GM12878 (cell line): ENCODE results near the gene ARHGEF17. TPM values are rescaled to one million over a fixed set of nuclear protein-coding genes. Genes with fewer than 3 reads are reported as not detected.
A peak's percentile ranks its signal among the peaks of the same experiment; 100 is the strongest.

Source experiments
- ATAC-seq: fragments of 200-7000 bp; cut with Tn5 transposase; 3 replicates; pipeline ENCODE4 v1.9.1; 2020; ENCODE audit warnings: mild to moderate bottlenecking, moderate library complexity
- BruUV-seq: library from RNA; stranded (reverse); fragments of 400-500 nt; replicated peaks from 2 replicates; lab custom pipeline; 2021; lab: Mats Ljungman, UMichigan
- CTCF ChIA-PET: fragments of 300-600 bp; sonication (Branson Sonifier 250); formaldehyde crosslinking; extraction: SDS; loops from one replicate; lab custom pipeline; 2021; ENCODE audit warnings: inconsistent platforms; lab: Yijun Ruan, JAX
- POLR2A ChIA-PET: fragments of 350-600 bp; formaldehyde crosslinking; extraction: SDS; loops from one replicate; lab custom pipeline; 2021; ENCODE audit warnings: inconsistent platforms; lab: Charles Lee
- RAD21 ChIA-PET: fragments of 300-600 bp; sonication (Branson Sonifier 250); formaldehyde crosslinking; loops from one replicate; lab custom pipeline; 2023; ENCODE audit warnings: antibody characterized with exemption; ENCODE audit not compliant: unreplicated experiment; lab: Charles Lee
- SMC1A ChIA-PET: fragments of 300-600 bp; sonication (Branson Sonifier 250); formaldehyde crosslinking; loops from one replicate; lab custom pipeline; 2023; ENCODE audit not compliant: unreplicated experiment, uncharacterized antibody; lab: Charles Lee
- DNase-seq: peaks from one replicate; pipeline ENCODE4 v3.0.0-alpha.2; 2011; ENCODE audit warnings: low read depth, low spot score
- FAIRE-seq: peaks from 3 replicates; lab custom pipeline; 2011; peaks lifted over from hg19 to GRCh38; lab: Jason Lieb, UNC
- H2AFZ ChIP-seq: 2 replicates; pipeline ENCODE4 v1.6.0; 2011; ENCODE audit warnings: low read depth, low read length, control low read depth; ENCODE audit not compliant: control insufficient read depth
- H3K27ac ChIP-seq: 2 replicates; pipeline ENCODE4 v1.5.1; 2011; ENCODE audit warnings: control low read depth; ENCODE audit not compliant: control insufficient read depth, insufficient read depth
- H3K27me3 ChIP-seq, 2 experiments: replicated peaks in 1 of 2; 2 replicates each; pipeline versions ENCODE4 v1.6.0 to v1.6.1; 2011; ENCODE audit warnings: low read length in 1 of 2; ENCODE audit not compliant: control insufficient read depth in 2 of 2, insufficient read depth in 2 of 2
- H3K36me3 ChIP-seq, 2 experiments: 2 replicates each; pipeline ENCODE4 v1.5.1; 2011; ENCODE audit warnings: low read length in 1 of 2; ENCODE audit not compliant: control insufficient read depth in 2 of 2, insufficient read depth in 2 of 2
- H3K4me1 ChIP-seq: 2 replicates; pipeline ENCODE4 v1.6.1; 2011; ENCODE audit warnings: mild to moderate bottlenecking, low read length, moderate library complexity, mixed read lengths; ENCODE audit not compliant: control insufficient read depth, insufficient read depth
- H3K4me2 ChIP-seq: 2 replicates; pipeline ENCODE4 v1.6.0; 2011; ENCODE audit warnings: control low read depth; ENCODE audit not compliant: control insufficient read depth, insufficient read depth
- H3K4me3 ChIP-seq: fragments of 200-600 bp; sonication (generic); 2 replicates; pipeline ENCODE4 v1.5.1; 2016
- H3K79me2 ChIP-seq: 2 replicates; pipeline ENCODE4 v1.6.0; 2011; ENCODE audit warnings: low read length; ENCODE audit not compliant: control insufficient read depth, insufficient read depth
- H3K9ac ChIP-seq: 2 replicates; pipeline ENCODE4 v1.8.0; 2011; ENCODE audit warnings: low read length, control low read depth, mixed read lengths; ENCODE audit not compliant: control insufficient read depth, insufficient read depth
- H3K9me3 ChIP-seq: replicated peaks from 3 replicates; pipeline ENCODE4 v1.5.1; 2011; ENCODE audit warnings: mild to moderate bottlenecking, low read length; ENCODE audit not compliant: control insufficient read depth, insufficient read depth
- H4K20me1 ChIP-seq: 2 replicates; pipeline ENCODE4 v1.6.0; 2011; ENCODE audit not compliant: control insufficient read depth, insufficient read depth
- CEBPB ChIP-seq, 2 experiments: fragments of 150-350 bp in 1 of 2; IDR thresholded peaks; 2 replicates each; pipeline ENCODE4 v1.6.1; 2012 to 2014; ENCODE audit warnings: low read depth in 2 of 2, low read length in 2 of 2, borderline replicate concordance in 1 of 2, inconsistent platforms in 1 of 2
- NFIC ChIP-seq: IDR thresholded peaks from 2 replicates; pipeline ENCODE4 v1.6.1; 2012; ENCODE audit warnings: low read depth, mild to moderate bottlenecking, inconsistent platforms, low read length, moderate library complexity
- SUZ12 ChIP-seq: fragments of 200-600 bp; sonication (generic); IDR thresholded peaks from one replicate; pipeline ENCODE4 v1.6.1; 2018; ENCODE audit warnings: antibody characterized with exemption, mild to moderate bottlenecking; ENCODE audit not compliant: unreplicated experiment
- TBL1XR1 ChIP-seq: IDR thresholded peaks from 2 replicates; pipeline ENCODE4 v1.6.1; 2012; ENCODE audit warnings: low read depth, low read length, improper control_type of control experiment
- ZNF622 ChIP-seq: fragments of 450-650 bp; IDR thresholded peaks from 2 replicates; pipeline ENCODE4 v1.6.1; 2017; ENCODE audit warnings: mild to moderate bottlenecking, inconsistent platforms
- WGBS: methylation state at CpG from one replicate; pipeline ENCODE4 v1.1.6; 2016; ENCODE audit warnings: low lambda C conversion rate; ENCODE audit not compliant: insufficient replicate concordance, insufficient coverage; ENCODE audit errors: missing lambda C conversion rate; 5-methylcytosine and 5-hydroxymethylcytosine counted together
- in situ Hi-C: fragments of 300-500 bp; cut with MboI; formaldehyde crosslinking; loops from 9 replicates; pipeline ENCODE4 v1.14.3; 2018; ENCODE audit warnings: mixed read lengths
- intact Hi-C: fragments of 100-400 bp; cut with micrococcal nuclease; formaldehyde crosslinking; loops from one replicate; pipeline ENCODE4 v1.14.2; 2022; ENCODE audit not compliant: unreplicated experiment
- polyA plus RNA-seq, 11 experiments: library from polyadenylated mRNA; depleted of rRNA in 4 of 11; unstranded in 6 of 11; stranded (reverse) in 5 of 11; fragments of >200 nt; fragmentation: Nextera tagmentation in 4 of 11; fragmentation: Illumina TruSeq in 1 of 11; extraction: Ambion mirVana in 4 of 11; extraction: Trizol in 1 of 11; gene quantifications; 1 replicate in 1 of 11; 2 replicates in 10 of 11; pipeline versions ENCODE4 v1.2.1 to v1.2.3, GENCODE V29; 2011 to 2016; ENCODE audit warnings: inconsistent platforms in 2 of 11, missing spikeins in 2 of 11, low read depth in 1 of 11
- total RNA-seq, 4 experiments: library from RNA; depleted of rRNA in 3 of 4; stranded (reverse); fragments of >200 nt in 3 of 4; fragmentation: Illumina TruSeq in 1 of 4; extraction: Trizol in 1 of 4; gene quantifications; 2 replicates each; pipeline versions ENCODE4 v1.2.1 to v1.2.3, GENCODE V29; 2013 to 2021
- TF ChIP-seq, protein P1 (sequence below): fragments of 450-650 bp; conservative IDR thresholded peaks from 2 replicates; pipeline ENCODE4 v1.6.1; 2017; ENCODE audit warnings: mild to moderate bottlenecking, moderate library complexity
- TF ChIP-seq, protein P2 (sequence below): fragments of 450-650 bp; IDR thresholded peaks from 2 replicates; pipeline ENCODE4 v1.6.1; 2017; ENCODE audit warnings: mild to moderate bottlenecking
- TF ChIP-seq, protein P3 (sequence below): IDR thresholded peaks from 2 replicates; pipeline ENCODE4 v1.6.1; 2011; ENCODE audit warnings: low read depth, low read length, improper control_type of control experiment, borderline replicate concordance
- TF ChIP-seq, protein P4 (sequence below), 3 experiments: IDR thresholded peaks in 2 of 3; conservative IDR thresholded peaks in 1 of 3; 2 replicates each; pipeline ENCODE4 v1.5.1; 2011; ENCODE audit warnings: low read depth in 3 of 3, low read length in 3 of 3, mild to moderate bottlenecking in 3 of 3, control low read depth in 2 of 3, moderate library complexity in 2 of 3, inconsistent platforms in 1 of 3, mixed read lengths in 1 of 3; ENCODE audit not compliant: control insufficient read depth in 2 of 3, insufficient read depth in 1 of 3; ENCODE audit errors: extremely low read depth in 1 of 3

The ARHGEF17 gene
- total and polyA plus RNA-seq, 10 of the 15 experiments (the other 5 are each of a cell fraction or from before 2014, with no cell fraction given): 0.15 to 11.0 (median 1.7) TPM

DNA sequence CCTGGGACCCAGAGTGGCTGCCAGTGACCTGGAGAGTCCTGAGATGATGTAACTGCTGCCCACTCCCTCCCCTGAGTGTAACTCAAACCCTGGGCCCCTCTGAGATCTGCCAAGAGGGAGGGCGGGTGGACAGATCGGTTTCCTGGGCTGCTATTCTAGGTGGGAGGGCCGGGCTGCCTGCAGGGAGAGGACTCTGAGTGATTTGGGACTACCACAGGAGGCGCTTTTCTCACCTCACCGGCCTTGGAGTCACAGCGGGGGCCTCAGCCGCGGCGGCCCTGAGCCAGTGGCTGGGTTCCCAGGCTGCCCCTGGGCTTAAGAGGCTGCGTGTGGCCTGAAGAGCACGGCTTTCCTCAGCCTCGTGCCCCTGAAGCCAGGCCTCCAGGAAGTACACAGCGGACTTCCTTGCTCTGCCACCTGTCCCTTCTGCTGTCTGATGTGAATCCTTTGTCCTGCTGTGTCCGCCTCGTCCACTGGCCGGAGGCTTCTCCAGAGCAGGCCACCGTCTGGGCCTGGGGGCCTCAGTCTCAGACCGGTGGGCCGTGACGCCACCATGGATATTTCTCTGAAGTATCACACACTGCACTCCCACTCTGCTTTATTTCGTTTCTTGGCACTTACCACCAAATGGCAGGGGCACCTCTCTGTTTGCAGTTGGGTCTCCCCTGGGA, 79.7 kb downstream of the ARHGEF17 start:
- Histone ChIP-seq H3K4me2 (peak overlapping the region; percentile 88), H3K36me3 (peaks cover 7 to 36% of the 10 kb centered on the region in 2 experiments; a peak in 2 of 4 replicates), H2AFZ (no peak overlapping the region), H3K27me3 (no peaks in the 10 kb centered on the region), H4K20me1 (no peaks in the 10 kb centered on the region), H3K79me2 (peaks cover 80% of the 10 kb centered on the region), H3K9ac (peak overlapping the region; percentile 62; the same call in 1 of the 2 replicates), H3K4me3 (peak overlapping the region; percentile 43; the same call in 1 of the 2 replicates), H3K9me3 (no peaks in the 10 kb centered on the region), H3K4me1 (peaks cover 62% of the 10 kb centered on the region), H3K27ac (peak overlapping the region; percentile 95)
- ChIA-PET CTCF (interaction anchor here (0.6 to 25.6 kb wide), 6 partner anchors 10 to 801 kb away, joined by 3 to 400 read pairs (median 4); partner anchors contain the start of gene RELT), RAD21 (interaction anchor here (1.0 to 1.1 kb wide), 3 partner anchors 15 to 52 kb away, joined by 3 to 6 read pairs (median 3); no protein-coding TSS in a partner anchor), SMC1A (interaction anchor here (0.9 to 1.5 kb wide), 4 partner anchors 8 to 37 kb away, joined by 3 to 5 read pairs (median 4); no protein-coding TSS in a partner anchor), POLR2A (interaction anchor here (0.6 to 2.2 kb wide), 4 partner anchors 9 to 1385 kb away, joined by 3 to 9 read pairs (median 4); no protein-coding TSS in a partner anchor)
- in situ Hi-C loops (no loop called here), intact Hi-C loops (no loop called here)
- DNase-seq (no peak), FAIRE-seq (no peak), ATAC-seq (no peak)
- no TSS peak for BruUV-seq
- TF ChIP-seq CEBPB (IDR thresholded peaks at IDR 0.05; ENCODE audit: borderline replicate concordance in 1 of 2, low read depth in 2 of 2, low read length in 2 of 2) (no peak), SUZ12 (no peak), TBL1XR1 (no peak), NFIC (no peak), ZNF622 (no peak)
- TF ChIP-seq, protein P1, sequence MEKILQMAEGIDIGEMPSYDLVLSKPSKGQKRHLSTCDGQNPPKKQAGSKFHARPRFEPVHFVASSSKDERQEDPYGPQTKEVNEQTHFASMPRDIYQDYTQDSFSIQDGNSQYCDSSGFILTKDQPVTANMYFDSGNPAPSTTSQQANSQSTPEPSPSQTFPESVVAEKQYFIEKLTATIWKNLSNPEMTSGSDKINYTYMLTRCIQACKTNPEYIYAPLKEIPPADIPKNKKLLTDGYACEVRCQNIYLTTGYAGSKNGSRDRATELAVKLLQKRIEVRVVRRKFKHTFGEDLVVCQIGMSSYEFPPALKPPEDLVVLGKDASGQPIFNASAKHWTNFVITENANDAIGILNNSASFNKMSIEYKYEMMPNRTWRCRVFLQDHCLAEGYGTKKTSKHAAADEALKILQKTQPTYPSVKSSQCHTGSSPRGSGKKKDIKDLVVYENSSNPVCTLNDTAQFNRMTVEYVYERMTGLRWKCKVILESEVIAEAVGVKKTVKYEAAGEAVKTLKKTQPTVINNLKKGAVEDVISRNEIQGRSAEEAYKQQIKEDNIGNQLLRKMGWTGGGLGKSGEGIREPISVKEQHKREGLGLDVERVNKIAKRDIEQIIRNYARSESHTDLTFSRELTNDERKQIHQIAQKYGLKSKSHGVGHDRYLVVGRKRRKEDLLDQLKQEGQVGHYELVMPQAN: no peak
- TF ChIP-seq, protein P2, sequence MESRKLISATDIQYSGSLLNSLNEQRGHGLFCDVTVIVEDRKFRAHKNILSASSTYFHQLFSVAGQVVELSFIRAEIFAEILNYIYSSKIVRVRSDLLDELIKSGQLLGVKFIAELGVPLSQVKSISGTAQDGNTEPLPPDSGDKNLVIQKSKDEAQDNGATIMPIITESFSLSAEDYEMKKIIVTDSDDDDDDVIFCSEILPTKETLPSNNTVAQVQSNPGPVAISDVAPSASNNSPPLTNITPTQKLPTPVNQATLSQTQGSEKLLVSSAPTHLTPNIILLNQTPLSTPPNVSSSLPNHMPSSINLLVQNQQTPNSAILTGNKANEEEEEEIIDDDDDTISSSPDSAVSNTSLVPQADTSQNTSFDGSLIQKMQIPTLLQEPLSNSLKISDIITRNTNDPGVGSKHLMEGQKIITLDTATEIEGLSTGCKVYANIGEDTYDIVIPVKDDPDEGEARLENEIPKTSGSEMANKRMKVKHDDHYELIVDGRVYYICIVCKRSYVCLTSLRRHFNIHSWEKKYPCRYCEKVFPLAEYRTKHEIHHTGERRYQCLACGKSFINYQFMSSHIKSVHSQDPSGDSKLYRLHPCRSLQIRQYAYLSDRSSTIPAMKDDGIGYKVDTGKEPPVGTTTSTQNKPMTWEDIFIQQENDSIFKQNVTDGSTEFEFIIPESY: 0 out of 2 replicates have a peak, but pooled peaks have one; percentile 15
- TF ChIP-seq, protein P3, sequence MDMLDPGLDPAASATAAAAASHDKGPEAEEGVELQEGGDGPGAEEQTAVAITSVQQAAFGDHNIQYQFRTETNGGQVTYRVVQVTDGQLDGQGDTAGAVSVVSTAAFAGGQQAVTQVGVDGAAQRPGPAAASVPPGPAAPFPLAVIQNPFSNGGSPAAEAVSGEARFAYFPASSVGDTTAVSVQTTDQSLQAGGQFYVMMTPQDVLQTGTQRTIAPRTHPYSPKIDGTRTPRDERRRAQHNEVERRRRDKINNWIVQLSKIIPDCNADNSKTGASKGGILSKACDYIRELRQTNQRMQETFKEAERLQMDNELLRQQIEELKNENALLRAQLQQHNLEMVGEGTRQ: no peak
- TF ChIP-seq, protein P4, sequence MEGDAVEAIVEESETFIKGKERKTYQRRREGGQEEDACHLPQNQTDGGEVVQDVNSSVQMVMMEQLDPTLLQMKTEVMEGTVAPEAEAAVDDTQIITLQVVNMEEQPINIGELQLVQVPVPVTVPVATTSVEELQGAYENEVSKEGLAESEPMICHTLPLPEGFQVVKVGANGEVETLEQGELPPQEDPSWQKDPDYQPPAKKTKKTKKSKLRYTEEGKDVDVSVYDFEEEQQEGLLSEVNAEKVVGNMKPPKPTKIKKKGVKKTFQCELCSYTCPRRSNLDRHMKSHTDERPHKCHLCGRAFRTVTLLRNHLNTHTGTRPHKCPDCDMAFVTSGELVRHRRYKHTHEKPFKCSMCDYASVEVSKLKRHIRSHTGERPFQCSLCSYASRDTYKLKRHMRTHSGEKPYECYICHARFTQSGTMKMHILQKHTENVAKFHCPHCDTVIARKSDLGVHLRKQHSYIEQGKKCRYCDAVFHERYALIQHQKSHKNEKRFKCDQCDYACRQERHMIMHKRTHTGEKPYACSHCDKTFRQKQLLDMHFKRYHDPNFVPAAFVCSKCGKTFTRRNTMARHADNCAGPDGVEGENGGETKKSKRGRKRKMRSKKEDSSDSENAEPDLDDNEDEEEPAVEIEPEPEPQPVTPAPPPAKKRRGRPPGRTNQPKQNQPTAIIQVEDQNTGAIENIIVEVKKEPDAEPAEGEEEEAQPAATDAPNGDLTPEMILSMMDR (IDR thresholded peaks at IDR 0.05 in 2 of 3, conservative IDR thresholded peaks at IDR 0.05 in 1 of 3; ENCODE audit: control insufficient read depth in 2 of 3, extremely low read depth in 1 of 3, insufficient read depth in 1 of 3, low read depth in 3 of 3, low read length in 3 of 3): 0 out of 6 replicates have a peak, but pooled peaks of 1 of the 3 experiments have one; percentile 2
- 58% methylated on average over 21 of the region's 21 CpGs for WGBS
